Activated B cell treated with CpG ODN at 0.5 μM for 24 hours (primary cell): ENCODE data around the gene UMODL1. TPM values are rescaled to one million over a fixed set of nuclear protein-coding genes. Genes with fewer than 3 reads are reported as not detected.

Experiments used
- ATAC-seq: fragments of 200-7000 bp; cut with Tn5 transposase; one replicate; pipeline ENCODE4 v1.10.0; 2021; ENCODE audit warnings: low read depth, mild to moderate bottlenecking, moderate library complexity
- CTCF ChIA-PET: fragments of 350-600 bp; sonication (Branson Sonifier 250); formaldehyde crosslinking; loops from one replicate; lab custom pipeline; 2021; ENCODE audit warnings: antibody characterized with exemption; lab: Charles Lee
- POLR2A ChIA-PET: fragments of 350-600 bp; sonication (Branson Sonifier 250); formaldehyde crosslinking; loops from one replicate; lab custom pipeline; 2021; ENCODE audit warnings: antibody characterized with exemption; lab: Charles Lee
- DNase-seq: peaks from one replicate; pipeline ENCODE4 v3.0.0; 2022
- H3K27ac Mint-ChIP-seq: one replicate; pipeline ENCODE4 v1.8.0; 2020; ENCODE audit warnings: mixed read lengths
- H3K27me3 Mint-ChIP-seq: one replicate; pipeline ENCODE4 v1.8.0; 2021; ENCODE audit warnings: mixed read lengths
- H3K36me3 Mint-ChIP-seq: one replicate; pipeline ENCODE4 v1.8.0; 2021; ENCODE audit warnings: low read depth, mixed read lengths
- H3K4me1 Mint-ChIP-seq: one replicate; pipeline ENCODE4 v1.8.0; 2021; ENCODE audit warnings: mixed read lengths
- H3K4me3 Mint-ChIP-seq: one replicate; pipeline ENCODE4 v1.8.0; 2020; ENCODE audit warnings: mild to moderate bottlenecking, mixed read lengths
- H3K9me3 Mint-ChIP-seq: one replicate; pipeline ENCODE4 v1.8.0; 2020; ENCODE audit warnings: mixed read lengths
- CTCF ChIP-seq: fragments of 200-600 bp; IDR thresholded peaks from one replicate; pipeline ENCODE4 v1.8.0; 2022; ENCODE audit warnings: antibody characterized with exemption, mild to moderate bottlenecking
- intact Hi-C: fragments of 100-400 bp; cut with micrococcal nuclease; formaldehyde crosslinking; loops from one replicate; pipeline ENCODE4 v1.15.1; 2024
- total RNA-seq: library from RNA; stranded (reverse); gene quantifications from 2 replicates; pipeline ENCODE4 v1.2.3, GENCODE V29; 2022

Gene UMODL1
- total RNA-seq, 1 donor from 2014 or later = 0.04 TPM

GRCh38 chr21:42183374-42184266 is 112.5 kb downstream of the UMODL1 start:
- no peak for ATAC-seq
- ChIA-PET CTCF (interaction anchor here (0.7 kb wide), 1 partner anchor 38 kb away, joined by 3 read pairs; no protein-coding TSS in a partner anchor), POLR2A (interaction anchor here (0.6 kb wide), 1 partner anchor 37 kb away, joined by 3 read pairs; no protein-coding TSS in a partner anchor)
- intact Hi-C loops = no loop called here
- Mint-ChIP-seq H3K4me3 (no peak overlapping the region), H3K9me3 (no peaks in the 10 kb centered on the region), H3K4me1 (peaks cover 25% of the 10 kb centered on the region), H3K36me3 (no peaks in the 10 kb centered on the region), H3K27ac (no peak overlapping the region), H3K27me3 (no peaks in the 10 kb centered on the region)
- no peak for TF ChIP-seq CTCF
- no peak for DNase-seq

- CTCF ChIA-PET = interaction anchor here (1.7 kb wide), 1 partner anchor 72 kb away, joined by 6 read pairs; no protein-coding TSS in a partner anchor
Measured at GRCh38 chr21:42186591-42186990, 115.5 kb downstream of the UMODL1 start.

GRCh38 chr21:42187976-42188653 is 117.0 kb downstream of the UMODL1 start:
- ATAC-seq = peak; percentile 98
- H3K9me3 Mint-ChIP-seq = no peaks in the 10 kb centered on the region
- intact Hi-C loops = loop anchor here (1.0 to 5.0 kb wide), 4 partner anchors 11 to 61 kb away; no protein-coding TSS in a partner anchor
- peak; percentile 40 for DNase-seq
- H3K36me3 Mint-ChIP-seq = no peaks in the 10 kb centered on the region
- TF ChIP-seq CTCF = no peak
- H3K27ac Mint-ChIP-seq = peak overlapping the region; percentile 93
- ChIA-PET POLR2A (interaction anchor here (0.5 to 1.8 kb wide), 4 partner anchors 14 to 80 kb away, joined by 3 to 11 read pairs (median 5); no protein-coding TSS in a partner anchor), CTCF (interaction anchor here (1.2 to 1.7 kb wide), 2 partner anchors 71 kb away, joined by 6 read pairs; no protein-coding TSS in a partner anchor)
- peaks cover 46% of the 10 kb centered on the region for H3K4me1 Mint-ChIP-seq
- H3K27me3 Mint-ChIP-seq = no peaks in the 10 kb centered on the region
- peak overlapping the region; percentile 72 for H3K4me3 Mint-ChIP-seq

More at GRCh38 chr21:42186591-42186990, 115.5 kb downstream of the UMODL1 start:
- no peak overlapping the region for H3K27ac Mint-ChIP-seq
- no peaks in the 10 kb centered on the region for H3K9me3 Mint-ChIP-seq
- no peak overlapping the region for H3K4me3 Mint-ChIP-seq
- no peak for DNase-seq
- H3K27me3 Mint-ChIP-seq = no peaks in the 10 kb centered on the region
- no peak for ATAC-seq
- intact Hi-C loops = loop anchor here (5.0 kb wide), 1 partner anchor 39 kb away; no protein-coding TSS in a partner anchor
- POLR2A ChIA-PET = no interaction called here
- no peak for TF ChIP-seq CTCF
- H3K4me1 Mint-ChIP-seq = peaks cover 38% of the 10 kb centered on the region
- H3K36me3 Mint-ChIP-seq = no peaks in the 10 kb centered on the region

- no peaks in the 10 kb centered on the region for H3K9me3 Mint-ChIP-seq
- H3K4me3 Mint-ChIP-seq = peak overlapping the region; percentile 72
- H3K27me3 Mint-ChIP-seq = no peaks in the 10 kb centered on the region
- H3K36me3 Mint-ChIP-seq = no peaks in the 10 kb centered on the region
- ChIA-PET POLR2A (interaction anchor here (0.5 to 1.8 kb wide), 3 partner anchors 31 to 79 kb away, joined by 3 to 11 read pairs (median 7); no protein-coding TSS in a partner anchor), CTCF (interaction anchor here (1.2 kb wide), 1 partner anchor 70 kb away, joined by 6 read pairs; no protein-coding TSS in a partner anchor)
- intact Hi-C loops = loop anchor here (1.0 to 5.0 kb wide), 4 partner anchors 11 to 61 kb away; no protein-coding TSS in a partner anchor
- peaks cover 46% of the 10 kb centered on the region for H3K4me1 Mint-ChIP-seq
- ATAC-seq (no peak), DNase-seq (no peak)
- TF ChIP-seq CTCF = no peak
- peak overlapping the region; percentile 93 for H3K27ac Mint-ChIP-seq
Measured at GRCh38 chr21:42188663-42189062, 117.5 kb downstream of the UMODL1 start.
